HG03066 (cell line): ENCODE measurements around the gene TOPBP1.
"Not testable (repeated sequence)": the region's sequence is repeated elsewhere in the genome, so short reads cannot be mapped to it uniquely, and the experiment has no call there.

Experiments used
- ATAC-seq: cut with Tn5 transposase; IDR thresholded peaks from one replicate; pipeline ENCODE4 v1.9.1; 2021; ENCODE audit warnings: low read depth; ENCODE audit not compliant: unreplicated experiment

The TOPBP1 gene

DNA sequence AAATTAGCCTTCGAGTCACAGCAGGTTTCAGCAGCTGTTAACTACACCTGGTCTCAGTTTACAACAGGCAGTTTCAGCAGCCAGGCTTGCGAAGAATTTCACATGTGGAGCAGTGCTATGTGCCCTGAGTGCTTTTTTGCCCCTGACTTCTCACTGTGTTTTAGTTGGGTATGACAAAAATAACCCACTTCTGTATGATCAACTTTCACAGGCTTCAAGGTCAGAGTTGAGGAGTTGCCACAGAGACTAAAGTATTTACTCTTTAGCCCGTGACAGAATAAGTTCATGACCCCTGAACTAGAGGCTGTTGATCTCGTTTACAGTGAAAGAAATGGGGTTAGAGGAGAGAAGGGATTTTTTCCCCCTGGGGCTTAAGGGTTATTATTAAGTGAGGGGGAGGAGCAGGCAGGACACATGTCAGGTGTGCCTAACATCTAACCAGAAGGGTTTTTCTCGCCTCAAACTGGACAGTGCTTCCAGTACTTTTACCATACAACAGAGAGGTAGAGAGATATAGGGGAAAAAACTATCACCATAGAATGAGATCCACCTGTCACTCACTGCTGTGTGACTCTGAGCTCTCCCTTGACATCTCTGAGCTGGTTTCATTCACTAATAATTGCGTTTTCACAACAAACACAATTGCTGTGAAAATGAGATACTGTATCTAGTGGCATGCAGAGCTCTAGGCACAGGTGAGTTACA is 14.0 kb upstream of the TOPBP1 start:
- ATAC-seq, result peak; percentile 46

DNA sequence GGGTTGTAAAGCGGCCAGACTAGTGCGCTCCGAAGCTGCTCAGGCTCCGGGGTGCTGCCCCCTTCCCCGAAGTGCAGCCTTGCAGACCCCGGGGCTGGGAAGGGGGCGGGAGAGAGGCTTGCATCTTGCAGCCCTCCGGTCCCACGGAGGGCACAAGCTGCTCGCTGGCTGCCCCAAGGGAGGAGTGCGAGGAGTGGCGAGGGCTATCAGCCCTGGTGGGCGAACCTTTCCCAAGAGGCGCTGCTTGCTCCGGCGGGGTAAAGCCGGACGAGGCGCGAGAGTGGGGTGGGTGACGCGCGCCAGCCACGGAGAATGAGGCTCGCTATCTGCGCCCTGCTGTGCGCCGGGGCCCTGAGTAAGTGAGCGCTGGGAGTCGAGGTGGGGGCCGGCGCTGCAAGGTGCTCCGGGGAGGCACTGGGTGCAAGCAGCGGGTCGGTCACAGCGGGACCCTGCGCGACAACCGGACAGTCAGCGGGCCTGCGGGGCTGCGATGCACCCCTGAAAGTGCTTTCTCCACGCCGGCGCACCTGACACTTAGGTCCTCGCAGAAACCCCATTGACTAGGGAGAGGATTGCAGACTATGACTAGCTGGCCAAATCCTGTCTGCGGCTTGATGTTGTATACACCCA is 12.7 kb upstream of the TOPBP1 start:
- no peak for ATAC-seq

DNA sequence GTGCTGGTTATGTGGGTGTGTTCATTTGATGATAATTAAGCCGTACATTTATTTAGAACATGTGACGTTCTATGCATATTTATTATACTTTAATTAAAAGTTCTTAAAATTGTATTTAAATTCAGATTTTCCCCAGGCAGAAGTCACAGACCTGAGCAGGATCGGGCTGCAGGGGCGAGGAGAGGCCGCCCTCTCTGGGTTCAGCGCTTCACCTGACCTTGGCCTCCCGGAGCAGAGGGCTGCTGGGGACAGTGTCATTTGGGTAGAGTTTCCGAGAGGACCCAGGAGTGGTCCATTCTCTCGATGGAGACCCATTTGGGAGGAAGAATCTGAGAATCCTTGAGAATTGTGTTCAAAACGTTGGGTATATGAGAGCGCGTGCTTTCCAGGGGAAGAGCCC is 12.0 kb upstream of the TOPBP1 start:
- no peak for ATAC-seq

DNA sequence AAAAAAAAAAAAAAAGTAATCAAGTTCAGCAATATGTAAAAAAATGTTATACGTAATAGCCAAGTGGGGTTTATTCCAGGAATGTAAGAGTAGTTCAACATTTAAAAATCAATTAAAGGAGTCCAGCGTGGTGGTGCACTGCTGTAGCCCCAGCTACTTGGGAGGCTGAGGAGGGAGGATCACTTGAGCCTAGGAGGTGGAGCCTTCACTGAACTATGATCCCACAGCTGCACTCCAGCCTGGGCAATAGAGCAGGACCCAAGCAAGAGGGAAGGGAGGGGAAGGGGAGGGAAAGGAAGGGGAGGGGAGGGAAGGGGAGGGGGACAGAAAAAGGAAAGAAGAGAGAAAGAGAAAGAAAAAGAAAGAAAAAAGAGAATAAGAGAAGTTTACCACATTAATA is 10.7 kb upstream of the TOPBP1 start:
- no peak for ATAC-seq

DNA sequence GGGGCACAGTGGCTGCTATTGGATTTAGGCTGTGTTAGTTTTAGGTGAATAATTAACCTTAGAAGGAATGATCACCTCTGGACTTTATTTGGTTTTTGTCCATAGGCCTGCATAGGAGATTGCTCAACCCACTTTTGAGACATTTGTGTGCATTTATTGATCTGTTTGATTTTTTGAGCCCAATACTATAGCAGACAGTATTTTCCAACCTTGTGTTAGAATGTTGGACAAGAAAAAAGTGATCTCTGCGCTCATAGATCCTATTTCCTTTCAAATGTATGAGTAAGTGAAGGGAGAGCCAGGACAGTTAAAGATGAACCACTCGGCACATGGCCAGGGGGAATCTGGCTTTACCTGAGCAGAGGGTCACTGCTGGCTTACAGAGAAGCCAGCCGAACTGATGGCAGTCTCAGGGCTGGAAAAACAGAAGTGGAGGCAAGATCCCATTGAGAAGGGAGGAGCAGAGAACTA is 8.8 kb upstream of the TOPBP1 start:
- ATAC-seq, result no peak

DNA sequence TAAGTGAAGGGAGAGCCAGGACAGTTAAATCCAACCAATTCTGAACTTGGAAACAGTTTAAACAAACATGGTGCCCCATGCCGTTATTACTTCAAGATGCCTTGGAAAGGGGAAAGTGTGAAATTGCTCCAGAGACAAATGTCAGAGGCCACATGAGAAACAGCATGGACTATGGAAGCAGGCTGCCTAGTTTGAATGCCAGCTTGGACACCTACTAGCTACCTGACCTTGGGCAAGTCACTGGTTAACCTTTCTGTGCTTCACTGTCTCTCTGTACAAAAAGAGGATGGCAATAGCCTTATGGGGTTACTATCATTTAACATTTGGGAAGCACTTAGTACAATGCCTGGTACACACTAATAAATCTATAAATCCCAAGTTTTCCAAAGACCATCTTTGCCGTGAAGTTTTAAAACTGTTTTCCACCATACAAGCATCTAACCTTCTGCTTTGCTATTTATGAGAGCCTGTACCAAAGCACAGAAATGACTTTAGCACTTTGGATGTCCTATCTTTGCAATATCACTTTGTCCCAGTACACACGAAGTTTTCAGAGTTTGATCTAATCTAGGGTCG is 8.3 kb upstream of the TOPBP1 start:
- no peak for ATAC-seq

DNA sequence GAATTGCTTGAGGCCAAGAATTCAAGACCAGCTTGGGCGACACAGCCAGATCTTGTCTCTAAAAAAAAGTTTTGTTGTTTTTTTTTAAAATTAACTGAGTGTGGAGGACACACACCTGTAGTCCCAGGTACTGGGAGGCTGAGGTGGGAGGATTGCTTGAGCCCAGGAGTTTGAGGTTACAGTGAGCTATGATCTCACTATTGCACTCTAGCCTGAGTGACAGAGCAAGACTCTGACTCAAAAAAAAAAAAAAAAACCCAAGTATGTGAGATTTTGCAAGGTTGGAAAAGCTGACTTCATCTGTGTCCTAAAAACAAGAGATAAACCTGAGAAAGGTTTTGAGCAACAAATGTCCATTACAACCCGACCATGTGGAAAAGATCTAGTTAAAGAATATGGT is 5.4 kb upstream of the TOPBP1 start:
- ATAC-seq, result no peak

DNA sequence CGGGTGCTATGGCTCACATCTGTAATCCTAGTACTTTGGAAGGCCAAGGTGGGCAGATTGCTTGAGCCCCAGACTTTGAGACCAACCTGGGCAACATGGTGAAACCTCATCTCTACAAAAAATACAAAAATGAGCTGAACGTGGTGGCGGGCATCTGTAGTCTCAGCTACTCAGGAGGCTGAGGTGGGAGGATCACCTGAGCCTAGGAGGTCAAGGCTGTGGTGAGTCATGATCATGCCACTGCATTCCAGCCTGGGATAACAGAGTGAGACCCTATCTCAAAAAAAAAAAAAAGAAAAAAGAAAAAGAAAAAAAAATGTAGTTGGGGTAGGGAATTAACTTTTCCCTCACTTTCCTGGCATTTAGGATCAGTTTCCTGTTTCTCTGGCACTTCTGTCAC is 3.4 kb upstream of the TOPBP1 start:
- ATAC-seq, result not testable (repeated sequence)

DNA sequence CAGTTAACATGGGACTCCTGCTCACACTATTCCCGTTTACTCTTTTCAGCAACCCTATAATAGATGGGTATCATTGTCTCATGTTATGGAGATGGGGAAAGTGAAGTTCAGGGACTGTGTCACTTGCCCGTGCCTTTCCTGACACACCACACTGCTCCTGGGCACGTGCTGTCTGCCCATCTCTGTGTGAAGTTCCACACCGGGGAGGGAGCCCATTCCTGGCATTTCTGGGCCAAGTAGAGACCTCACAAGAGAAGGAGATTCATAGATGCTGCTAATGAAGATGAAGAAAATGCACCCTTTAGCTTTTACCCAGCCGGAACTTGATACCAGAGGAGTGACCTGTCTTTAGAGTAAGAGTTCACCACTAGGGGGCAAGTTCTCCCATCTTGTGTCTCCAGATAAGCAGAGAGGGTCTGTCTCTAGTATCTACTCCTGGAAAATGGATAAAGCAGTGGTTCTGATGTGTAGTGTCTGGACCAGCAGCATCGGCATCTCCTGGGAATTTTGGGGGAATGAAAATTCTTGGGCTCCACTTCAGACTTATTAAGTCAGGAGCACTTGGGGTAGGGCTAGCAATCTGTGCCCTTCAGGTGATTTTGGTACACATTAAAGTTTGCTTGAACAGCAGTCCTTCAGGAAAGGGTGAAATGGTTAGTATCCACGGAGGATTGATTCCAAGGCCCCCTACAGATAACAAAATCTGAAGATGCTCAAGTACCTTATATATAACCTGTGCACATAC is 2.0 kb upstream of the TOPBP1 start:
- peak; percentile 51 for ATAC-seq

DNA sequence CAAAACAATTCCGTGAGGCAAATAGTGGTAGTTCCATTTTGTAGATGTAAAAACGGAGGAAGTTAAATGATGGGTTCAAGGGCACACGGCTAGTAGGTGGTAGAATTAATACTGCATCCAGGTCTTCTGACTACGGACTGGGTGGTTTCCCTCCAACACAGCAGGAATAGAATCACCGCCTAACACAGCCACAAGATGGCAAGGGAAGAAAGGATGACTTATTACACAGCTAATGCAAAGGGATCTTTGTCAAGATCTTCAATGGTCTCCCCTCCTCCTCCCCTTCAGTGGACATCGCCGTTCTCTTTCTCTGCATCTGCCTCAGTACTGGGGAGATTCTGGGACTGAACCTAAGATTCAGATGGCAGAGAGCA is 524 bp upstream of the TOPBP1 start:
- ATAC-seq, result peak; percentile 38

DNA sequence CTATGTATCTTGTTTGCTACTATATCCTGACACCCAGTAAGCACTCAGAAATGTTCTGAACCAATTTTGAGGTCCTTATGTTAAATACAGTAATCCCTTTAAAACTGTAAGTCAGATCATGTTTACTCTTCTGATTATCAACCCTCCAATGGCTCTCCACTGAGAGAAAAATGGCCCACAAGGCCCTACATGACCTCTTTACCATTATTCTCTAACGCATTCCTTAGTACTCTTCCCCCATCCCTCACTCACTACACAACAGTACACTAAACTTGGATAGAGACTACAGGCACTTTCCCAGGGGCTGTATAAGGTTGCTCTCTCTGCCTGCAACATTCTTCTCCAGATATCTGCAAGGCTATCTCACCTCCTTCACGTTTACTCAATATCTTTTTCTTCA is 1.9 kb downstream of the TOPBP1 start:
- ATAC-seq, result no peak

DNA sequence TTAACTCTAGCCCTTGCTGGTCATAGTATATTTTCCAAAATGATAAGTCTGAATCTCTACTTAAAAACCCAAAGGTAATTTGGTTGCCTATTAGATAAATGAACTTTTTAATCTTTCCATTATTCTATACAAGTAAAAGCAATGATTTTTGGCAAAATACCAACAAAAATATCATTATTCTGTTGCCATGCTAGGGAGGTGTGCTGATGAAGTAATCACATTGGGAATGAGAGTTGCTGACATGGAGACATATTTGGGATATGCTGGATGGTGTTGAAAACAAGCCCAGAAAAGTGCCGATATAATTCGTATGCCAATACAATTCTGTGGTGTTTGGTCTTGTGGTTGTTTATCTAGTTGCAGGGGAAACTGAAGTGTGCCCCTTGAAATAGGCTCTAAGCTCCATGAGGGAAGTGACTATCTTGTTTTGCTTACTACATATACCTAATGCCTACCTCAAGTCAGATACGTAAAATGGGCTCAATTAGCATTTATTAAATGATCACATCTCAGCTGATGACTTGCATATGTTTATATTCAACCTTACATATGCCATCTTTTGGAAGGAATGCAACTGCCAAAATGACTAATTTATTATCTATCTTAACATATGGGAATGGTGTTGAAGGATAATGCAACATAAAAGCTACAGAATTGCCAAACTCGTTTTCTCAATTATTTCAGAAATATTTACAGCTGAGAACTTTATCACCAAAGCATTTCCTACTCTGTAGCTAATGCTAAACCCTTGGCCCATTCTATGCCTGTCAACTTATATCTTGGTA is 5.8 kb downstream of the TOPBP1 start:
- no peak for ATAC-seq

DNA sequence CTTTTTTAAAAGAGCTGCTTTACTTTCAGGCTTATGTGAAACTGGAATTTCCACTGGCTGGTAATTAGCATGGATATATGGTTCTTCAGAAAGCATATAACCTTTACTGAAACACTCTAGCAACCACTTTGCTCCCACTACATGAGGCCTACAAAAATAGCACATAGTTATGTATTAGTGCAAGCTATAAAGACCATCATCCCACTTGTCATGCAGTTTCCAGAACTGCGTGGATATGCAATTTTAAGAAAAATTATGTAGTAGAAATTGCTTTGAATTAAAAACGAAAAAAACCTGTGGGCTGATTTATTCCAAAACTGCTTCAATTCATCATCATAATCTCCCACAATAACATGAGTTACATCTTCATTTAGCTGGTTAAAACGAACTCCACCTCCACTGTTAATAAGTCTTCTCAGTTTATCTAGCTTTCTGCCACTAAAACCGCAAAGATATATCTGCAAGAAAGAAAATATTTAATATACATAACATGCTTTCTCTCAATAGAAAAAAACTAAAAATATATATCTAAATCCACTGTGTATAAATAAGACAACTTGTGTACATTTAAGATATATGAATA is 12.2 kb downstream of the TOPBP1 start:
- ATAC-seq, result no peak

DNA sequence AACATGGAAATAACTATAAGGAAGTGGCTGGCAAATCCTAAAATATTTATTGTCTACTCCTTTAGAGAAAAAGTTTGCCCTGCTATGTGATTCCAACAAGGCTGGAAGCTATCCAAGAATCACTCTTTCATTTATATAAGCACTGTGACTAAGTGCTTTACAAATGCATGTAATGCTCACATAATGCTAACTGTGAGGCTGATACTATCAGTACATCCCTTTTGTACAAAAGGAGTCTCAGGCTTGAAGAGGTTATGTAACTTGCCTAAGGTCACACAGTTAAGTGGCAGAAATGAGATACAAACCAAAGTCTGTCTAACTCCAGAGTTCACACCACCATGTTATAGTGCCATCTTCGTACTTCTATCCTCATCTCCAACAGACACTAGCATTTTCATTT is 17.0 kb downstream of the TOPBP1 start:
- no peak for ATAC-seq

DNA sequence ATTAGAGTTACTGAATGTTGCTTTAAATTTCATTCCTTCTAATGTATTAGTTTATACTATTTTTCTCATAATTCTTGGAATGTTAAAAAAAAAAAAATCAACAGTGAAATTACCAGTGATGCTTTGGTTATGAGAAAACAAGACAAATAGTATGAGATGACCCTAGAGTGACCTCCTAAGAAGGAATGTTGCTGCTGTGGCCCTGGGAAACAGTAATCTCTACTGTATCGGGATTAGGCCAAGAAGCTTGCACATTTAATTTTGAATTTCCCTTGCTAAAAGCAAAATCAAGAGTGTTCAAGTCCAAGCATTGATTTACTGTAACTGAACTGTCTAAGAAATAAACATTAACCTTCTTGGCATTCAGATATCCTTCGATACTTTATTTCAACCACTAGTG is 18.1 kb downstream of the TOPBP1 start:
- no peak for ATAC-seq

DNA sequence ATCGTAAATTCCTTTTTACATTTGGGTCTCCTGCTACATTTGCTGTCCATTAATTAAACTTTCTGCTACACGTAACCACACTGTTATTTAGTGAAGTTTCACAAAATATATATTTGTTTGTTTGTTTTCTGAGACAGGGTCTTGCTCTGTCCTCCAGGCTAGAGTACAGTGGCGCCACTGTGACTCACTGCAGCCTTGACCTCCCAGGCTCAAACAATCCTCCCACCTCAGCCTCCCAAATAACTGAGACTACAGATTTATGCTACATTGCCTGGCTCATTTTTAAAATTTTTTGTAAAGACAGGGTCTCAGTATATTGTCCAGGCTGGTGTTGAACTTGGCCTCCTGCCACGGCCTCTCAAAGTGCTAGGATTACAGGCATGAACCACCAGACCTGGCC is 20.5 kb downstream of the TOPBP1 start:
- no peak for ATAC-seq

DNA sequence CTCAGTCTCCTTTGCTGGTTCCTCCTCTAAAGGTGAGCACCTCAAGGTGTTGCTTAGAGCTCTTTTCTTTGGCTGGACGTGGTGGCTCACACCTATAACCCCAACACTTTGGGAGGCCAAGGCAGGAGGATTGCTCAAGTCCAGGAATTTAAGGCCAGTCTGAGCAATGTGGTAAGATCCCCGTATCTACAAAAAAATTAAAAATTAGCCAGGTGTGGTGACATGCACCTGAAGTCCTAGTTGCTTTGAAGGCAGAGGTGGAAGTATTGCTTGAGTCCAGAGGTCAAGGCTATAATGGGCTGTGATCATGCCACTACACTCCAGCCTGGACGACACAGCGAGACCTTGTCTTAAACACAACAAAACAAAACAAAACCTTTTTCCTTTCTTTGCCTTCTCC is 28.3 kb downstream of the TOPBP1 start:
- no peak for ATAC-seq

DNA sequence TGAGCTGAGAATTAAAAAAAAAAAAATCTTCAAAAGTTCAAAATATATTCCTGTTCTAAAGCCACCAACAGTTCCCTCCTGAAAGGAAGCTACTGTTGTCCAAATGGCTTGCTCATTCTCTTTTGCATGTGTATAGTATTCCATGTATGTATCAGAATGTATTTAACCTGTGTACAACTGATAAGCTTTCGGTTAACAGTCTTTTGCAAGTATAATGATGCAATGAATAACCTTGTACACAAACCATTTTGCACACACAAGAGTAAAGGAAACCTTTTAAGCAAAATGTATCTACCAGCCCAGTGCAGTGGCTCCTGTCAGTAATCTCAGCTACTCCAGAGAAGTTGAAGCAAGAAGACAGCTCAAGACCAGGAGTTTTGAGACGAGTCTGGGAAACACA is 32.6 kb downstream of the TOPBP1 start:
- no peak for ATAC-seq

DNA sequence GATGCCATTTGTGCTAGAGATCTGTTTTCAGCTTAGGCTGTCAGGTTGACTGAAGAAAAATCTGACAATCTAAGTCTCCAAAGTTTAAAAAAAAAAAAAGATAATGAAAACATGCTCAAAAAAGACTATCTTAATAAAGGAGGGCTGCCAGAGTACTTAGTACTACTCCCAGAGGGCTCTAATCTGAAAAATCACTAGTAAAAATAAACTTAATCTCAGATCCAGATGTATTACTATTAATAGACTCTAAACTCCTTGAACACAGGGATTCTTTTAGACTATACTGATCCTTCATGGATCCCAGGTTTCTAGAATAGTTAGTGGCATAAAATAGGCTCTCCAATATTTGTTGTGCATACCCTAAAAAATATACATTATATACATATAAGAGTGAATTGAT is 34.0 kb downstream of the TOPBP1 start:
- ATAC-seq, result no peak

DNA sequence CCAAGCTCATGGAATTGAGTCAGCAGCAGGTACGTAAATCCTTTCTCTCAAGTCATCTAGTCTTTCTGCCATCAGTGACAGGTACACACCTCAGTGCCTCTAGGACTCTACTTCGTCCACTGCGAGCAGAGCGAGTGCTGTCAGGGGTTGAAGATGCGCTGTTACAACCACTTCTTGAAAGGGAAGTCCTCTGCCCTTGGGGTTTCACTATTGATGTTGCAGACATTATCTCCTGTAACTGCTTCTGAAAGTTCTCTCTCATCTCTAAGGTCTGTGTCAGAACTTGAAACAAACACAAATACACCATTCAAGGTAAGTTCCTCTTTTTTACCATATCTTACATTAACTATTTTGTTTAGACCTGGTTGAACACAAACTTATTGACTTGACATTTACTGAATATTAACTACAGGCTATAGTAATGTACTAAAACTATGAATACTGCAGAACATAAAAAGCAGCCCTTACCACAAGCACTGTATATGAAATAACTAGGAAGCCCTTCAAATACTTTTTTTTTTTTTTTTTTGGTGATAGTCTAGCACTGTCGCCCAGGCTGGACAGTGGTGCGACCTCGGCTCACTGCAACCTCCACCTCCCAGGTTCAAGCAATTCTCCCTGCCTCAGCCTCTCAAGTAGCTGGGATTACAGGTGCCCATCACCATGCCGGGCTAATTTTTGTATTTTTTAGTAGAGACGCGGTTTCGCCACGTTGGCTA is 41.5 kb downstream of the TOPBP1 start:
- ATAC-seq, result peak; percentile 99
